Measurements from ENCODE around the gene RTN4RL2.

Gene RTN4RL2

DNA sequence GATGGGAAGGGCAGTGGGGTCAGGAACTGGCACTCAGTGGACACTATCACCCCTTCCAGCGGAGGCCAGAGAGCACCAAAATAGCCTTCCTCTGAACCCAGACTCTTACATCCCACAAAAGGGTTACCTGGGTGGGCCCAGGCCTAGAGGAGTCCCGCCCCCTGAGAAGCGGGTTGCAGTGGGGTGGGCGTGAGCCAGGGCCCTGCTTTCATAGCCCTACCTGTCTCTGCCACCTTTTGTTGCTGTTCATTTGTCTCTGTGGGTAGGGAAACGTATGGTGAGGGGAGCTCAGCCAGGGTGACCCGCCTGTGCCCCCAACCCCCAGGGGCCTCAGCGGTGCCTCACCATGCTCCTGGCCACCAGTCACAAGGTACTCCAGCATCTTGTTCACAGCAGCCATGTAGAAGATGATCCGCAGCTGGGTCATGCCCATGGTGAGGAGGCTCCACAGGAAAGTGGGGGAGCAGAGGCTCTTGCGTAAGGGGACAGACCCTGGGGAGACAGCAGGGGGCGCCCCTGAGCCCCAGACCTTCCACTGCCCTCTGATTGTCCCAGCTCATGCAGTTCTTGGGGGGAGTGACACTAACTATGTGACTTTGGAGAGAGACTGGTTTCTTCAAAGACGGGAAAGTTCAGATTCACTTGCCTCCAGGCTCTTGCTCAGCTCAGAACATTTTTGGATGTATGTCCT is 31.2 kb downstream of the RTN4RL2 start:
- Histone ChIP-seq H3K9me3 (ENCODE audit: control insufficient read depth, insufficient read depth, low read length) (no peaks in the 10 kb centered on the region), H3F3A (ENCODE audit: control insufficient read depth, insufficient read depth) (no peaks in the 10 kb centered on the region), H3K4me3 (ENCODE audit: low read length) (no peak overlapping the region), H3K4me2 (ENCODE audit: low read length) (no peak overlapping the region), H3K27me3 (ENCODE audit: control insufficient read depth, low read length) (no peaks in the 10 kb centered on the region), H3K79me2 (ENCODE audit: control insufficient read depth, low read length) (no peaks in the 10 kb centered on the region), H3K27ac (ENCODE audit: low read depth, low read length) (no peak overlapping the region), H3K9me2 (replicated peaks; ENCODE audit: control insufficient read depth, low read length) (no peaks in the 10 kb centered on the region), H3K36me3 (ENCODE audit: control insufficient read depth, low read length) (peaks cover 46% of the 10 kb centered on the region), H4K20me1 (ENCODE audit: control insufficient read depth, insufficient read depth, low read depth, low read length) (no peaks in the 10 kb centered on the region), H3K4me1 (ENCODE audit: control insufficient read depth, low read length) (peaks cover 14% of the 10 kb centered on the region)
- TF ChIP-seq EZH2phosphoT487 (IDR thresholded peaks at IDR 0.05; ENCODE audit: borderline replicate concordance, low read length) (no peak), CTCF (IDR thresholded peaks at IDR 0.05; ENCODE audit: low read depth, low read length, poor library complexity, severe bottlenecking) (peak; percentile 91)

GRCh38 chr11:57493507-57494503 is 33.5 kb downstream of the RTN4RL2 start:
- Histone ChIP-seq H3K27me3 (ENCODE audit: control insufficient read depth, low read length) (no peaks in the 10 kb centered on the region), H3K79me2 (ENCODE audit: control insufficient read depth, low read length) (no peaks in the 10 kb centered on the region), H3K9me3 (ENCODE audit: control insufficient read depth, insufficient read depth, low read length) (no peaks in the 10 kb centered on the region), H3F3A (ENCODE audit: control insufficient read depth, insufficient read depth) (no peaks in the 10 kb centered on the region), H4K20me1 (ENCODE audit: control insufficient read depth, insufficient read depth, low read depth, low read length) (no peaks in the 10 kb centered on the region), H3K4me1 (ENCODE audit: control insufficient read depth, low read length) (peaks cover 14% of the 10 kb centered on the region), H3K9me2 (replicated peaks; ENCODE audit: control insufficient read depth, low read length) (no peaks in the 10 kb centered on the region), H3K36me3 (ENCODE audit: control insufficient read depth, low read length) (peaks cover 36% of the 10 kb centered on the region), H3K27ac (ENCODE audit: low read depth, low read length) (peak overlapping the region; percentile 49), H3K4me3 (ENCODE audit: low read length) (no peak overlapping the region), H3K4me2 (ENCODE audit: low read length) (peak overlapping the region; percentile 21; the same call in 1 of the 2 replicates)
- TF ChIP-seq EZH2phosphoT487 (IDR thresholded peaks at IDR 0.05; ENCODE audit: borderline replicate concordance, low read length) (no peak), CTCF (IDR thresholded peaks at IDR 0.05; ENCODE audit: low read depth, low read length, poor library complexity, severe bottlenecking) (peak; percentile 95)

- Histone ChIP-seq H3K36me3 (ENCODE audit: control insufficient read depth, low read length) (peaks cover 38% of the 10 kb centered on the region), H3K79me2 (ENCODE audit: control insufficient read depth, low read length) (no peaks in the 10 kb centered on the region), H3K27me3 (ENCODE audit: control insufficient read depth, low read length) (no peaks in the 10 kb centered on the region), H3K9me2 (replicated peaks; ENCODE audit: control insufficient read depth, low read length) (no peaks in the 10 kb centered on the region), H3K4me3 (ENCODE audit: low read length) (no peak overlapping the region), H3K27ac (ENCODE audit: low read depth, low read length) (no peak overlapping the region), H3K4me1 (ENCODE audit: control insufficient read depth, low read length) (peaks cover 14% of the 10 kb centered on the region), H3K4me2 (ENCODE audit: low read length) (no peak overlapping the region), H3K9me3 (ENCODE audit: control insufficient read depth, insufficient read depth, low read length) (no peaks in the 10 kb centered on the region), H3F3A (ENCODE audit: control insufficient read depth, insufficient read depth) (no peaks in the 10 kb centered on the region), H4K20me1 (ENCODE audit: control insufficient read depth, insufficient read depth, low read depth, low read length) (no peaks in the 10 kb centered on the region)
- TF ChIP-seq EZH2phosphoT487 (IDR thresholded peaks at IDR 0.05; ENCODE audit: borderline replicate concordance, low read length) (no peak), CTCF (IDR thresholded peaks at IDR 0.05; ENCODE audit: low read depth, low read length, poor library complexity, severe bottlenecking) (no peak)
These were observed 35.9 kb downstream of the RTN4RL2 start for GRCh38 chr11:57496109-57496820.

Measured in DOHH2 (cell line).